Stimulated activated naive CD4-positive, alpha-beta T cell (primary cell): ENCODE measurements around the gene TBC1D8.

Experiments
- DNase-seq, 6 experiments: peaks; one replicate each; lab custom pipeline; 2025; lab: John Stamatoyannopoulos, UW

TBC1D8 gene

DNA sequence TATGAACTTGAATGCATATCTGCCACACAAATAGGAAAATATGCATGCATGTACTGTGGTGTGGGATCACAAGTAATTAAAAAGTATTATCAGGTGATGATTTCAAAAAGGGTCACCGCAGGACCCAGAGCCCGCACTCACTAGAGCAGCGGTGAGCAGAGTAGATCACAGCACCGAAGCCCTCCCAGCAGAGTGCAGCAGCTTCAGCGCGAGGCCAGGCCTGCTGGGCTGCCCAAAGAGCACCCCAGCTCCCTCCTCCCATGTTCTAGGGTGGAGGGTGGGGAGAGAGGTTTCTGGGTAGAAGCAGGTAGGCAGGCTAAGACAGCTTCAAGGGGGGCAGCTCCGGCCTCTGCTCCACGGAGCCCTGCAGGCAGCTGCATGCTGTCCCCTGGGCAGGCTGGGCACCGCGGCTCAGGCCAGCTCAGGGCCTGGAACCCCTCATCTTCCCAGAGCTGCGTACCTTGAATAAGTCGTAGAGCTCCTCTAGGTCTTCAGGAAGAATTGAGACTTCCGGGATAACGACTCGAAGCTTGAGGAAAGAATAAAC is 124.2 kb downstream of the TBC1D8 start:
- DNase-seq, result no peak

DNA sequence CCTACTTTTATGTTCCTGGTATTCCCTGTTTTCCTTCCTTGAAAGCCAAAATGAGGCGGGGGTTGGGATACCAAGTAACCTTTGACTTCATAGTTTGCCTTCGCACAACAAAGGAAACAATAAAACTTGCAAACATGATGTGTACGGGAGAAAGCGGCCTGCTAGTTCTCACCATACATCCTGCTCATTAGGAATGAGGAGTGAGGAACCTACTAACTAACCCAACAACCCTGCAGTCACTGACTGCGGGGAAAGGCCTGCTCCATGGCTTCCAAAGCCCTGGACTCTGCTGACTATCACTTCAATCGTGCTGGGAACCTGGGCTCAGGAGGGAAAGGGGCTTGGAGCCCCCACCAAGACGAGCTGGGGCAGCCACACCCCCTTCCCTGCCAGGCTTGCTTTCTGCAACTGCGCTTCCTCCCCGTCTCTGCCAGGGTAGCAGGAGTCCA is 124.9 kb downstream of the TBC1D8 start:
- no peak for DNase-seq

DNA sequence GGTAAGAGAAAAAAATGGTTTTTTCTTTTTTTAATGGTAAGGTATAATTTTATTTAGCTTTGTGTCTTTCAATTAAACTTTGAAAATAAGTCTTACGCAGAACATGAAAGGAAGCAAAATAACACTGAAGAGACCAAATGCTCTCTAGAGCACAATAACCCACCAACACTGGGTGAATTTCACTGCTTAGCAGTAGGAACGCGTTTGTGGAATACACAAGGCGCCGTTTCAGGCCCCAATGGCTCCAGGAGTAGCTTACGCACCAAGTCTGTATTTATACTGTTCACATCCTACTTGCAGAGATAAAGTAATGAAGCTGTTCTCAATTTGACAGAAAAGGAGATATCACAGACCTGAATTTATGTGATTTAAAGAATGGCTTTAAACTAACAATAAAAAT is 125.6 kb downstream of the TBC1D8 start:
- no peak for DNase-seq

DNA sequence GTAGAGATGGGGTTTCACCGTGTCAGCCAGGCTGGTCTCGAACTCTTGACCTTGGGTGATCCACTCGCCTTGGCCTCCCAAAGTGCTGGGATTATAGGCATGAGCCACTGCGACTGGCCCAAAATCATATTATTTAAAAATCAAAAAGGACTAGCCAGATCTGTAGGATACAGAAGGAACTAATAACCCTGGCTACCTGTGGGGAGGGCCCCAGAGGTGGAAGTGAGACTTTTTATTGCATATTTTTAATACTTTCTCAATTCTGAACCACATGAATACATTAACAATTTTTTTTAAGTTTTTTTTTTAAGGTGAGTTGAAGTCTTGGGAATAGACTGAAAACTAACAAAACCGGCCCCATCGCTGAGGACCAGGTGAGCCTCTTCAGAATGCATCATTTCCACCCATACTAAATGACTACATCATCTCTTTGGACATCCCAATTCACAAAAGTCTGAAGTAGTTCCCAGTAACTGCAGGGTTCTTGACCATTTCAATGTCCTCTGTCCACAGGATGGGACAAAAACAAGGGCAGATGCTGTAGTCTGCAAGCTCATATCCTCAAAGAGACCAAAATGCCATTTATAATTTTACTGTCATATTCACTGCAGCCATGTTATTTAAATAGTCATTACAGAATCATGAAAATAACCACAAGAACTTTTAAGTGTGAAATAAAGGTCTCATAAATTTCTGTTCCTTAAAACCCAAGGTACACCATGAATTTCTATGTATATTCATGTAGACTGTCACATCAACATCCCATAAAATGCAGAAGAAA is 127.7 kb downstream of the TBC1D8 start:
- no peak for DNase-seq

DNA sequence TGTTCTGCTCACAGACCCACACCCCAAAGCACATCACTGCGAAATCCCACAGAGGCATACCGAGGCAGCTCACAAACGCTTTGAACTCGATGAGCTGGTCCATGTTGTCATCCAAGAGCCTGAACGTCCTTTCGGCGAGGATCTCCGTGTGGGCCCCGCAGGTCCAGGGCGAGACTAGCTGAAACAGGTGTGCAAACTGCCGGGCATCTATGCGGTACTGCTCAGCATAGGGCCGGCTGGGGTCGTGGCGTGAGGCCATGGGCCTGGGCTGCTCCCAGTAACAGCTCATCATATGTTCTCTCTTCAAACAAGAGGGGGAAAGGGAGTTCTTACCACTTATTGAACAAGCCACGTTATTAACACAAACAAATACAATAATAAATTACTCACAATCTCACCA is 129.0 kb downstream of the TBC1D8 start:
- DNase-seq, result no peak

DNA sequence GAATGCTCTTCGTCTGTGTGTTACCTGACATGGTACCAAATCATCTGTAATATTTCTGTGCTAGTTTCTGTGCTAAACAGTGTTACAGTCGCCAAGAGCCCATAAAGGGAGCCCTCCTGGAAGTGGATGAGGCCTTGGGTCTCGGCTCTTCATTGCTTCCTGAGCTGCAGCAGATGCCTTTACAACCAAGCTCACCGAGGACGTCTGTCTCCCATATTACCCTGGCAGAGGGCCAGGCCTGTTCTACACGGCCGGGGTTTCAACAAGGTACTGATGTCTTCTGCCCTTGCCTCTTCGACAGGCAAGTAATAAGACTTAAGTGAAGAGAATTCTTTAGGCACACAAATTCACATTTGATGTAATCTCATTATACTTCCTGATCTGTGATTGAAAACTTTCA is 132.2 kb downstream of the TBC1D8 start:
- no peak for DNase-seq

DNA sequence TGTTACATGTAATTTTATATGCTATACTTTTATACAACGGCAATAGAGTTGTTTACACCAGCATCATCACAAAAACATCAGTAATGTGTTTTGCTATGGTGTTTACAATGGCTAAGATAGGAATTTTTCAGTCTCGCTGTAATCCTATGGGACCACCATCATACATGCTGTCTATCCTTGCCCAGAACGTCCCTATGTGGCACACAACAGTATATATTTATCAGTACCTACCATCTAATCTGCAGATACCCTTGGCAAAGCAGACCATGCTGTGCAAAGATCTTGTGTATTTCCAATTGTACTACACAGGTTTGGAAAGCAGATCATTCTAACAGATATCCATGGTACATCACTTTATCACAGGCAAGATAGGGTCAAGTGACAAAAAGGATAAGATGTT is 133.8 kb downstream of the TBC1D8 start:
- no peak for DNase-seq

DNA sequence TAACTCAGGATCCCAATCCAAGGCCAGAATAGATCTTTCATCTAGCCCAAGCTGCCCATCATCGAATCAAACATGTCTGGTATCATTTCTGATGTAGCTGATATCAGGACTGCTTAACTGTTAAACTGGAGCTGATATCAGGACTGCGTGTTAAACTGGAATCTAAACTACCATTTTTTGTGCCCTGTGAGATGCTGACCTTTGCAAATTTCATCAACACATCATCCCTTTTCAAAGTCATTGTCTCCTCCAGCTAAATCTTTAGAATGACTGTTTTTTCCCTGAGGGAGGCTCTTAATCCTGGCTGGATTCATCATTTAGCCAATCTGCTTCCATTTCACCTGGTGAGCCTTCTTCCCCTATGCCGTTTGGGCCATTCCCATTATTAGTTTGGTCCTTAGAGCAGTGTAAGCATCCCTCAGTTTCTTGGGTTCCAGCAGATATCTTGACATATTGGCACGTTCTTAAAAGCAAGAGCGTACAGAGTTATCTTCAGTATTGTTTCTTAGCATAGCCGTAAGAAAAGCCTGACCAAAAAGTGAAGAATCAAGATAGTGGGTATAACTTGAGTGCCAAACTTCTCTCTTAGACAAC is 136.8 kb downstream of the TBC1D8 start:
- no peak for DNase-seq

DNA sequence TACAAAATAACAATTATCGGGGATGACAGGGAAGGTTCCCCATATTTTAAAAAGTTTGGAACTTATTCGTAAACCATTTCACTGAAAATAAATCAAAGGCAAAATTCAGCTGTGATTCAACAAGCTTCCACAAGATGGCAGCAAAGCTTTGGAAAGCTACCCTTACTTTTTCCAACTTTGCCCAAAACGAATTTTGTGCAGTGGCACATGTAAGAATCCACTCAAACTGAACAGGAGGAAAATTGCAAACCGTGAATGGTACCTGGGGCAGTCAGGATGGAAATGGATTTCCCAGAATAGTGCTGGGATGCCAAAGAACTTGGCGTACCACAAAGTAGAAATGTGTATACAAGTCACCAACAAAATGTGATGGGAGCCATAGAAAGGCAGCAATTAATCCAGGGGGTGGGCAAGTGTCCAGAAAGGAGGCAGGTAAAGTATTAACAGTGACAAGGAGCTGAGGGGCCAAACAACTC is 138.4 kb downstream of the TBC1D8 start:
- peak in 4 of 6 experiments; percentile 2 to 54 (median 31) for DNase-seq

DNA sequence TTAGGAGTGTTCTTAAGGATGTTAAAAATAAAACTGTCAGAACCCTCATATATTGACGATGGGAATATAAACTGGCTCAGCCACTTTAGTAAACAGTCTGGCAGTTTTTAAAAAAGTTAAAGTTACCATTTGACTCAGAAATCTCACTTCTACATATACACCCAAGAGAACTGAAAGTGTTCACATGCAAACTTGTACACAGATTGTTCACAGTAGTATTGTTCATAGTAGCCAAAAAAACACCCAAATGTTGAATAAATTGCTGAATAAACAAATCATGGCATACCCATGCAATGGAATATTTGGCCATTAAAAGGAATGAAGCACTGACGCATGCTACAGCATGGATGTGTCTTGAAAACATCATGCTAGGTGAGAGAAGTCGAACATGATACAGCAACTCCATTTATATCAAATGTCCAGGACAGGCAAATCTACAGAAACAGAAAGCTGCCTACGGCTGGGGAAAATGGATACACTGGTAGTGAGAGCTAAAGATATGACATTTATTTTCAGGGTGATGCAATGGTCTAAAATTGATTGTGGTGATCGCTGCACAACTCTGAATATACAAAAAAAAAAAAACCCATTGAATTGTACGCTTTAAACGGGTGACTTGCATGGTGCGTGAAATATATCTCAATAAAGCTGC is 139.0 kb downstream of the TBC1D8 start:
- no peak for DNase-seq

DNA sequence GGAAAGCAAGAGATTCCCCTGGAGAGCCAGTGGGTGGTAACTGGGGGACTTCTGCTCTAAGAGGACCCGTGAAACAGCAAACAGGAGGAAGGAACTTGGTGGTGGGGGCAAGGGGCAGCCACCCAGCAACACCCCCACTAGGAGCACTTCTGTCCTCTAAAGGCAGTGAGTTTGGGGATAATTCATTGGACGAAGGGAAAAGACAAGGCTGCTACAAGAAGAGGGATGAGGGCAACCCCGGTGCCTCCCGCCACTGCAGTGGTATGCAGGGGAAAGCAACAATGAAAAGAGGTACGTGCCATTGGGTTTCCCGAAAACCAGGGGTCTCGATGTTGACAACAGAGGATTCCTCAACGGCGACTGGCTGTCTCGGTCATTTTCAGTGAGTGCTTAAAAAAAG is 140.0 kb downstream of the TBC1D8 start:
- DNase-seq, result no peak

DNA sequence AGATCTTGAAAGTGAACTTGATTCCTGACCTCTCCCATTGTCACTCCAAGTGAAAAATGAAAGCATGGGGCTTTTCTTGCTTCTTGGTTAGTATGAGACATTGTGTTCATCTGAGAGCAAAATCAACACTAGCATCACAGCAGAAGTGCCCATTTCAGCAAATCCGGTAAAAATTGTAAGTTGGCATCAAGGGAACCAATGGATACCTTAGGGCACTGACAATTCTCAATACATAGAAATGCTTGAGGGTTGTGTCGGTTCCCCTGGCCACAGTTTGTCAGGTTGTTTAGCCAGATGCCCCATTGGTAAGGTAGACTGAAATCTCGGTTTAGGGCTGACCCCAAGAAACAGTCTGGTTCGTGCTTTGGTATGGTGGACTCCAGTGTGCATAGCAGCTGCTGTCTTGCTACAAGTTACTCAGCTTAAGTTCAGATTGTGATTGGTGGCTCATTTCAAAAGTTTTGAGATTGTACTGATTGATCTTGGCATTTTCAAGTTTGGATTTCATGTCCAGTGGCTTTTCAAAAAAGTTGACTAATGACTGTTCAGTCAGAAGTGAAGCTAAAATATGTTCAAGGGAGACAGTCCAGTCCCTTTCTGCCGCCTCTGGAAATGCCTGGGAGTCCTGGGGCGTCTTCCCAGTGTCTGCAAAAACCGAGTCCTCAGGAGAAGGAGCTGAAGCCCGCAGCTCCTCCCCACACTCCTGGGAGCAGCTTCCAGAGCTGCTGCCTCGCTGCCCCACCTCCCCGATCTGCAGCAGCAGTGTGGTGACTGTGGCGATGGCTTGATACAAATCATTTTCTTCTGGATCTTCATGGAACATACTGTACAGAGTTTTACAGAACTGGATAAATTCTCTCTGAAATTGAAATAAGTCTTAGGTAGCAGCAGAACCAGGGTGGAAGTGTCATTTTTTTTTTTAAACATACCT is 143.5 kb downstream of the TBC1D8 start:
- no peak for DNase-seq

DNA sequence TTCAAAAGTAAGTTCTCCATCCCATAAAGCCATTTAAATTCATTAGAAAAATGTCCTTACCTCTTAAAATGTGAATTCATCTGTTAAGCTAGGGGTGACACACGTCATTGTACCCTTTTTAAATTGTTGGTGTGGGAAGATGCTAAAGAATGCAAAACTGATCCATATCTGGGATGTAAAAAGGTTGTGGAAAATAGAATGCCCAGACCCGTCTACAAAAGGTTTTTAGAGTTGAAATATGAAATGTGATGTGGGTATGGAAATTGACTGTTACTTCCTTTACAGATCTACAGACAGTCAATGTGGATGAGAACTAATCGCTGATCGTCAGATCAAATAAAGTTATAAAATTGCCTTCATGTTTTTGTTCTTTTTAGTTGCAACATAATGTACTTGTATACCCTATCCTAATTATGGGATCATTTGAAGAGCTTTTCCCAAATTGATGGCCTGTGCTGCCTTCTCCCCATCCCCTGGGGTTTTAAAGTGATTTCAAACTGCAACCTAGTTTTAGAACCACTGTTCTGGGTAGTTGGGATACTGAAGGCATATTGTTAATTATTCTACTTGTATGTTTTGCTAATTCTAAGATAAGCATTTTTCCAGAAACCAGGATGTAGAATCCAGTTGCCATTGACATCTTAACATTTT is 145.0 kb downstream of the TBC1D8 start:
- DNase-seq, result no peak

DNA sequence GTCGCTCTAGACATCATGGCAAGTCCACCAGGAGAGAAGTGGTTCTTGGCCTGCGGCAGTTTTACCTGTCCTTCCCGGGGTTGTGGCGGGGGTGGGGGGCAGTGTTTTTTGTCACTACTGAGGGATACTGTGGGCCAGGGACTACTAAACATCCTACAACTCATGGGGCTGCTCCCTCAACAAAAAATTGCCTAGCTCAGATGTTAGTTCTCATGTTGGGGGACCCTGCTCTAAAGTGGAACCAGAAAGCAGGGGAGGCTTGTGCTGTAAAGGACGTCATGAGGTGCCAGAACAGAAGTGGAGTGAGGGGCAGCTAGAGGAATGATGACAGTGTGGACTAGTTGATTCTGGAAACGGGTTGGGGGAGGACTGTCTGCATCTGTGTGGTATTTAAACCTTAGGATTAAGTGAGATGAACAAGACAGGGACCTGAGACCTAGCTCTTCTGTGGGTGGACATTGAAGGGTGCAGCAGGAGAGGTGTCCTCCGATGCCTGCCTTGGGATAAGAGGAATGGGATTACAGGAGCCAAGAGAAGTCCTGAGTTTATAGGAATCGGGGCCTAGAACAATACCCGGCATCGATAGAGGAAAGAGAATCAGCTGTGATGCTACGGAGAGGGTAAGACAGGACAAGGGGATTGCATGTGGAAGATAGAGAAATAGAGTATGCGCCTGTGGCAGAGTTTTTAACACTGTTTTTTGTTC is 146.4 kb downstream of the TBC1D8 start:
- peak in 1 of 6 experiments; percentile 4 for DNase-seq

DNA sequence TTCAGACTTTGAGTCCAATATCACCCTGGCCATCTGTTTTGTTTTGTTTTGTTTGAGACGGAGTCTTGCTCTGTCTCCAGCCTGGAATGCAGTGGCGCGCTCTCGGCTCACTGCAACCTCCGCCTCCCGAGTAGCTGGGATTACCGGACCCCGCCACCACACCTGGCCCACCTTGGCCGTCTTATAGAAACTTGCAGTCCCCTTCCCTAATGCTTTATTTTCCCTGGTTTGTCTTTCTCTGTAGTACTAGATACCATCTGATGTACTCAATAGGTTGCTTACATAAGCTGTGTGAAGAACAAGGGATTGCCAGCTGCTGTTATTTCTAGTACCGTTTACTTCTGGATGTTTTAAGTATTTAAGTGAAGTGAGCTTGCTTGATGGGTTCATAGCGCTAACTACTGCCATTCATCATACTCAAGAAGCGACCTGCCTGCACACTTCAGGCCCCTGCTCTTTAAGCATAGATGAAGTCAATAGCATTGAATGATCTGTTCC is 147.9 kb downstream of the TBC1D8 start:
- DNase-seq, result peak in 1 of 6 experiments; percentile 11

DNA sequence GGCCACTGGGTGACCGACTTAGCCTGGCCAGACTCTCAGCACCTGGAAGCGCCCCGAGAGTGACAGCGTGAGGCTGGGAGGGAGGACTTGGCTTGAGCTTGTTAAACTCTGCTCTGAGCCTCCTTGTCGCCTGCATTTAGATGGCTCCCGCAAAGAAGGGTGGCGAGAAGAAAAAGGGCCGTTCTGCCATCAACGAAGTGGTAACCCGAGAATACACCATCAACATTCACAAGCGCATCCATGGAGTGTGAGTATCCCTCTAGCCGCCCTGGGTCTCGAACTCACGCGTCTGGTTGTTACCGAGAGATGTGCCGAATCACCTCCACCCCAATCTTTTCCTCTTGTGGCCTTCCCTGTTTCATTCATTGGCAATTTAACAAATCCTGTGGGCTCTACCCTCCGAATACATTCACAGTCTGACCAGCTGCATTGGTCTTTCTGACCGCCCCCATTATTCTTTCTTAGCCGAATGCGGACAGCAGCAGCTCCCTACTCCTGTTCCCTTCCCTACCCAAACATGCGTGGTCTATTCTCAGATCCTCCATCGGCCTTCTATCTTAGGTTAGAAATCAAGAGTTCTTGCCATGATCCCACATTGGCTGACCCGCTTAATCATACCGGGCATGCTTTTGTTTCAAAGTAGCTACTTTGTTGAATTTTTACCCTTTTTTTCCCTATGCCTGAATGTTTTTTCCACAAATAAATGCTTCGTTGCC is 148.5 kb downstream of the TBC1D8 start:
- DNase-seq, result peak in 1 of 6 experiments; percentile 20

DNA sequence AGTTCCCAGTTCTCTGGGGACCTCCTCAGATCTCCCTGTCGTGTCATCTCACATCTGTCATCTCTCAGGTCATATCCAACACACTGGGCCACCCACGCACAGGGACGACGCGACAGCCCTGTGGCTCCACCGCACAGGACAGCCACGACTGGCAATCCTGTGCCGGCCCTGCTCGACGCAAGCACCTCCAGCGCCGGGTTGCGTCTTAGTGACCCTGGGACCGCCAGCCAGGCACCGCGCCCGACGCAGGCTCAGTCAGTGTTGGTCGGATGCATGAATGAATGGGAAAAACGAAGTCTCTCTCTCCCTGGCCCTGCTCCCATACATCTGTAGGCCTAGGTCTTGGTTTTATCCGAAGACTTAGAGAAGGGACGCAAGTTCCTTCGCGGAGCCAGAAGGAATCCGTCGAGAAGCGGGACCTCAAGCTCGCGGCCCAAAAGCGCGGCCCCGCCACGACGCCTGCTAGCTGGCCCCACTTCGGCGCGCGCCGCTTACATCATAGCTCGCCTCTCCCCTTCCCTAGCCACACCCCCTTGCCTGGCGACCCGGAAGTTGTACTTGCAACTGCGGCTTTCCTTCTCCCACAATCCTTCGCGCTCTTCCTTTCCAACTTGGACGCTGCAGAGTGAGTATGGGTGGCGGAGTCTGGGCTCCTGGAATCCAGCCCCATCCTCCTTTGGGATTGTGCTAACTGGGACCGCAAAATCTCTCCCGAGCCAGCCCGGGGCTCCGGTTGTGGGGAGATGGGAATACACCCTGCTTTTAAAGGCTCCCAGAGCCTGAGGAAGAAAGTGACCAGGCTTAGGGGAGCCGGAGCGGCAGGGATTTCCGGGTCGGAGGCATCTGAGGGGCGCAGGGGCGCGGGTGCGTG is 149.3 kb downstream of the TBC1D8 start, which contains the start of gene RPL31:
TSS of gene RPL31 (plus strand) at position 599 of the 871 bp plus-strand sequence. CDS start 413 bp downstream, outside the sequence.
- DNase-seq, result peak; percentile 86 to 95 (median 94)

DNA sequence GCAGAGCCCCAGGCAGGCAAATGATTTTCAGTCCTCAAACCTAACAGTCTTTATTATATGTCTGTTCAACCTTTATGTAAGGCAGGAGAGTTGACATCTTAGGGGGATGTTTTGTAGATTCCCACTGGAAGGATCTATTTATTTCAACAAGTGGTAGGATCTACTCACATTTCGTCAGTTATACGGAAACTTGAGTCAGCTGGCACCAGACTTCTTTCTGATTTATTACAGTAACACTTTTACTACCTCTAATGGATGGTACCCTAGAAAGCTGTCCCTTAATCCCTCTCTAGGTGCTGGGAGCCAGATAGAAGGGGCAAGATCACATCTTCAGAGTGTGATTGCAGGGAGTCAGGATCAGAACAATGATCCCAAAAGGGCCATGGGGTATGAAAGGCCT is 151.2 kb downstream of the TBC1D8 start:
- no peak for DNase-seq

DNA sequence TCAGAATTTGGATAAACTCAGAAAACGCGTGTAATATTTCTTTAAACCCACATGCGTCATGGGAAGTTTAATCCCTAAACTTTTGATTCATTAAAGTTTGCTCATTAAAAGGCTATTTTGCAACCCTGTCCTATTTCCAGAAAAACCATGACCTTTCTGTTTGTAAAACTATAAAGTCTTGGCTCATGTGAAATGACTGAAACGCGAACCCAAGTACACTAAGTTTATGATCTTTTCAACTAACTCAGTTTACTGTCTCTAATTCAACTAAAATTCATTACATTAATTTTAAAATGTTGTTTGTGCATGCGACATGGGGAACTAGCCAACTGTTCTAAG is 153.0 kb downstream of the TBC1D8 start:
- no peak for DNase-seq
